Measurements from ENCODE around the gene TPP2.

DNA sequence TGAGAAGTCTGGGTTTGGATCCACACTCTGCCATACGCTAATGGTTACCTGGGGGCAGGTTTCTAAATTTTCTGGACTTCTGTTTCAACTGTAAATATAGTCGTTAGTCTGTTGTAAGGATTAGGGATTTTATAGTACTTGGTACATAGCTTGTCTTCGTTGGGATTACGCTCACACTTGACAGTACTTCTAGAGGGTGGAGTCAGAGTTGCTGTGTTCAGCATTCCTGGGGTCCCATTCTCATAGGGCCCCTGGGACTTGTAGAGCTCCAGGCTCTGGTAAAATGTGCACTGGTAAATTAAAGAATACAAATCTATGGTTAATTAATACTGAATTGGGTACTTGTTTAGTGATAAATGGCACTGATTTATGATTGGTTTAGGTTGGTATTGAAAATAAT, 45.2 kb downstream of the TPP2 start:
- TF ChIP-seq, protein P1, sequence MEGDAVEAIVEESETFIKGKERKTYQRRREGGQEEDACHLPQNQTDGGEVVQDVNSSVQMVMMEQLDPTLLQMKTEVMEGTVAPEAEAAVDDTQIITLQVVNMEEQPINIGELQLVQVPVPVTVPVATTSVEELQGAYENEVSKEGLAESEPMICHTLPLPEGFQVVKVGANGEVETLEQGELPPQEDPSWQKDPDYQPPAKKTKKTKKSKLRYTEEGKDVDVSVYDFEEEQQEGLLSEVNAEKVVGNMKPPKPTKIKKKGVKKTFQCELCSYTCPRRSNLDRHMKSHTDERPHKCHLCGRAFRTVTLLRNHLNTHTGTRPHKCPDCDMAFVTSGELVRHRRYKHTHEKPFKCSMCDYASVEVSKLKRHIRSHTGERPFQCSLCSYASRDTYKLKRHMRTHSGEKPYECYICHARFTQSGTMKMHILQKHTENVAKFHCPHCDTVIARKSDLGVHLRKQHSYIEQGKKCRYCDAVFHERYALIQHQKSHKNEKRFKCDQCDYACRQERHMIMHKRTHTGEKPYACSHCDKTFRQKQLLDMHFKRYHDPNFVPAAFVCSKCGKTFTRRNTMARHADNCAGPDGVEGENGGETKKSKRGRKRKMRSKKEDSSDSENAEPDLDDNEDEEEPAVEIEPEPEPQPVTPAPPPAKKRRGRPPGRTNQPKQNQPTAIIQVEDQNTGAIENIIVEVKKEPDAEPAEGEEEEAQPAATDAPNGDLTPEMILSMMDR (IDR thresholded peaks at IDR 0.05), result no peak
- TF ChIP-seq POLR2A (IDR thresholded peaks at IDR 0.05), result no peak

All from esophagus squamous epithelium (tissue), 4 donors.